GM19239 (cell line): Measurements from ENCODE around the gene GMIP.
"Not testable (repeated sequence)": the region's sequence is repeated elsewhere in the genome, so short reads cannot be mapped to it uniquely, and the experiment has no call there.

Source experiments
- DNase-seq: peaks from one replicate; pipeline ENCODE4 v3.0.0; 2011; ENCODE audit warnings: low spot score; ENCODE audit not compliant: insufficient read length
- FAIRE-seq: peaks from 2 replicates; lab custom pipeline; 2011; peaks lifted over from hg19 to GRCh38; lab: Jason Lieb, UNC

GMIP gene

GRCh38 chr19:19615086-19615485 is 28.4 kb downstream of the GMIP start:
- DNase-seq = no peak

GRCh38 chr19:19613506-19613905 is 30.0 kb downstream of the GMIP start:
- FAIRE-seq (no peak), DNase-seq (no peak)

More at GRCh38 chr19:19615086-19615485, 28.4 kb downstream of the GMIP start:
- no peak for FAIRE-seq

- FAIRE-seq (no peak), DNase-seq (no peak)
These were observed 32.9 kb downstream of the GMIP start for GRCh38 chr19:19610376-19611202.

GRCh38 chr19:19606686-19607085 is 36.8 kb downstream of the GMIP start:
- FAIRE-seq = not testable (repeated sequence)

GRCh38 chr19:19606021-19606420 is 37.4 kb downstream of the GMIP start:
- no peak for FAIRE-seq

More at GRCh38 chr19:19606686-19607085, 36.8 kb downstream of the GMIP start:
- DNase-seq = not testable (repeated sequence)

GRCh38 chr19:19602713-19603324 is 40.6 kb downstream of the GMIP start:
- DNase-seq = no peak
- no peak for FAIRE-seq

More at GRCh38 chr19:19606021-19606420, 37.4 kb downstream of the GMIP start:
- DNase-seq = no peak

- FAIRE-seq (no peak), DNase-seq (no peak)
These were observed 41.2 kb downstream of the GMIP start for GRCh38 chr19:19602136-19602712.

GRCh38 chr19:19600793-19601330 is 42.6 kb downstream of the GMIP start:
- FAIRE-seq (peak; percentile 76), DNase-seq (no peak)

GRCh38 chr19:19598728-19599451 is 44.6 kb downstream of the GMIP start:
- peak; percentile 44 for FAIRE-seq
- not testable (repeated sequence) for DNase-seq

- no peak for DNase-seq
These were observed 45.6 kb downstream of the GMIP start for GRCh38 chr19:19597809-19598306.

GRCh38 chr19:19595171-19595701 is 48.2 kb downstream of the GMIP start:
- DNase-seq = no peak
- FAIRE-seq = no peak

More at GRCh38 chr19:19597809-19598306, 45.6 kb downstream of the GMIP start:
- peak; percentile 95 for FAIRE-seq

- FAIRE-seq = no peak
These were observed 49.1 kb downstream of the GMIP start for GRCh38 chr19:19594381-19594780.

GRCh38 chr19:19592690-19593089 is 50.8 kb downstream of the GMIP start:
- DNase-seq = no peak
- FAIRE-seq = no peak

More at GRCh38 chr19:19594381-19594780, 49.1 kb downstream of the GMIP start:
- no peak for DNase-seq

GRCh38 chr19:19591133-19591825 is 52.2 kb downstream of the GMIP start:
- DNase-seq (peak; percentile 25), FAIRE-seq (no peak)

GRCh38 chr19:19588546-19588945 is 54.9 kb downstream of the GMIP start:
- DNase-seq = no peak

GRCh38 chr19:19587771-19588170 is 55.7 kb downstream of the GMIP start:
- DNase-seq = no peak
- no peak for FAIRE-seq

More at GRCh38 chr19:19588546-19588945, 54.9 kb downstream of the GMIP start:
- no peak for FAIRE-seq

GRCh38 chr19:19584356-19584755 is 59.1 kb downstream of the GMIP start:
- FAIRE-seq = no peak
- DNase-seq = no peak

GRCh38 chr19:19582471-19582870 is 61.0 kb downstream of the GMIP start:
- FAIRE-seq (no peak), DNase-seq (no peak)

- no peak for DNase-seq
- FAIRE-seq = no peak
These were observed 62.1 kb downstream of the GMIP start for GRCh38 chr19:19581391-19581790.
